BJ (cell line): ENCODE data around the gene ARHGAP42. TPM values are rescaled to one million over a fixed set of nuclear protein-coding genes. Genes with fewer than 3 reads are reported as not detected.

ENCODE experiments used
- CTCF ChIA-PET: fragments of 350-600 bp; formaldehyde crosslinking; extraction: SDS; loops from one replicate; lab custom pipeline; 2021; ENCODE audit warnings: antibody characterized with exemption, inconsistent platforms; lab: Yijun Ruan, JAX
- POLR2A ChIA-PET: fragments of 300-600 bp; sonication (Branson Sonifier 250); formaldehyde crosslinking; extraction: SDS; loops from one replicate; lab custom pipeline; 2021; ENCODE audit warnings: antibody characterized with exemption; lab: Charles Lee
- DNase-seq: peaks from one replicate; pipeline ENCODE4 v3.0.0-alpha.2; 2011; ENCODE audit warnings: low read depth
- H3K27me3 ChIP-seq: 2 replicates; pipeline ENCODE4 v1.6.0; 2011; ENCODE audit warnings: low read length; ENCODE audit not compliant: control insufficient read depth, insufficient read depth
- H3K36me3 ChIP-seq: 2 replicates; pipeline ENCODE4 v1.5.1; 2011; ENCODE audit warnings: low read length; ENCODE audit not compliant: control insufficient read depth, insufficient read depth
- H3K4me3 ChIP-seq: 2 replicates; pipeline ENCODE4 v1.5.1; 2011; ENCODE audit warnings: low read depth, mild to moderate bottlenecking, control low read depth, low read length
- polyA plus RNA-seq: library from polyadenylated mRNA; depleted of rRNA; stranded (reverse); fragments of >200 nt; gene quantifications from 2 replicates; pipeline ENCODE4 v1.2.3, GENCODE V29; 2011
- TF ChIP-seq, protein P1 (sequence below): IDR thresholded peaks from 2 replicates; pipeline ENCODE4 v1.5.1; 2011; ENCODE audit warnings: low read depth, mild to moderate bottlenecking, control low read depth, inconsistent platforms, low read length, moderate library complexity; ENCODE audit not compliant: insufficient read depth

The ARHGAP42 gene
- polyA plus RNA-seq, 1 experiment = 0.76 TPM

GRCh38 chr11:100777103-100777502 is 90.0 kb downstream of the ARHGAP42 start:
- TF ChIP-seq, protein P1, sequence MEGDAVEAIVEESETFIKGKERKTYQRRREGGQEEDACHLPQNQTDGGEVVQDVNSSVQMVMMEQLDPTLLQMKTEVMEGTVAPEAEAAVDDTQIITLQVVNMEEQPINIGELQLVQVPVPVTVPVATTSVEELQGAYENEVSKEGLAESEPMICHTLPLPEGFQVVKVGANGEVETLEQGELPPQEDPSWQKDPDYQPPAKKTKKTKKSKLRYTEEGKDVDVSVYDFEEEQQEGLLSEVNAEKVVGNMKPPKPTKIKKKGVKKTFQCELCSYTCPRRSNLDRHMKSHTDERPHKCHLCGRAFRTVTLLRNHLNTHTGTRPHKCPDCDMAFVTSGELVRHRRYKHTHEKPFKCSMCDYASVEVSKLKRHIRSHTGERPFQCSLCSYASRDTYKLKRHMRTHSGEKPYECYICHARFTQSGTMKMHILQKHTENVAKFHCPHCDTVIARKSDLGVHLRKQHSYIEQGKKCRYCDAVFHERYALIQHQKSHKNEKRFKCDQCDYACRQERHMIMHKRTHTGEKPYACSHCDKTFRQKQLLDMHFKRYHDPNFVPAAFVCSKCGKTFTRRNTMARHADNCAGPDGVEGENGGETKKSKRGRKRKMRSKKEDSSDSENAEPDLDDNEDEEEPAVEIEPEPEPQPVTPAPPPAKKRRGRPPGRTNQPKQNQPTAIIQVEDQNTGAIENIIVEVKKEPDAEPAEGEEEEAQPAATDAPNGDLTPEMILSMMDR = no peak
- ChIA-PET POLR2A (no interaction called here), CTCF (no interaction called here)
- H3K36me3 ChIP-seq = no peaks in the 10 kb centered on the region
- no peak for DNase-seq
- H3K27me3 ChIP-seq = no peaks in the 10 kb centered on the region
- H3K4me3 ChIP-seq = no peak overlapping the region

DNA sequence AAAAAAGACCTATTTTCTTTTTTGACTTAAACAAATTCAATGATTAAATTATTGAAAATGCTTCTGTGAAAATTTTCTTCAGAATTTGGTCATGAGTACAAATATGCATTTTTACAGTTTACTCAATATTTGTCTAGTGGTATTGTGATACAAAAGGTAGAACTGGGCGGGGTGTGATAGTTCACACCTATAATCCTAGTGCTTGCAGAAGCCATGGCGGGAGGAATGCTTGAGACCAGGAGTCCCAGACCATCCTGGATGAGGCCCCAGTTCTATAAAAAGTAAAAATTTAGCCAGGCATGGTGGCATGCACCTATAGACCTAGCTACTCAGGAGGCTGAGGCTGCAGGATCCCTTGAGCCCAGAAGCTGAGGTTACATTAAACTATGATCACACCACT is 90.6 kb downstream of the ARHGAP42 start:
- POLR2A ChIA-PET = interaction anchor here (0.7 kb wide), 1 partner anchor 13 kb away, joined by 3 read pairs; no protein-coding TSS in a partner anchor
- Histone ChIP-seq H3K4me3 (no peak overlapping the region), H3K27me3 (no peaks in the 10 kb centered on the region), H3K36me3 (no peaks in the 10 kb centered on the region)
- TF ChIP-seq, protein P1 = no peak
- CTCF ChIA-PET = interaction anchor here (0.5 kb wide), 1 partner anchor 96 kb away, joined by 3 read pairs; no protein-coding TSS in a partner anchor
- no peak for DNase-seq

DNA sequence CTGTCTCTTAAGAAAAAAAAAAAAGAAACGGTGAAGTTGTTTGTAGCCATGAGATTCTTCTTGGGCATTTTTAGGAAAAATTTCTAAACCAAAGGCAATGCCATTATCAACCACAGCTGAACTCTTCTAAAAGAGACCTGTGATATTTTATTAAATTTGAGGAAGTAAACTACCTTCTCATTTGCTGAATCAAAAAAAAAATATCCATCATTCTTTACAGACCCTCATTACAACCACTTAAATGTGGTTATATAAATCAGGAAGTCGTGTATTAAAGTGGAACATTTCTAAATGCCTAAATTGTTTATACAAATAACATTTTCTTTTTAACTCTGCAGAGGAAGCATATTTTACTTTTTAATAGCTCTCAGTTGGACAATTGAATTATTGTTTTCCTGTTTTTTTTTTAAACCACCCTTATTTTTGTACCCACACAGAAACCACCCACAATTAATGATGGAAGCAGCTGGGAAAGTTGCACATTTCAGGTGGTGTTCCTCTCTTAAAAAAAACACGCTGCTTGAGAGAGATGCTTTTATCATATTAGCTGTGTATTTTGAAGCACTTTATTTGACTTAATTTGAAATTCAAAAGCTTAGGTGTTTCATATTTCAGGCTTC is 91.2 kb downstream of the ARHGAP42 start:
- no peak for DNase-seq
- ChIA-PET CTCF (interaction anchor here (0.5 to 1.0 kb wide), 2 partner anchors 96 to 152 kb away, joined by 3 read pairs; no protein-coding TSS in a partner anchor), POLR2A (interaction anchor here (0.7 kb wide), 1 partner anchor 14 kb away, joined by 3 read pairs; no protein-coding TSS in a partner anchor)

DNA sequence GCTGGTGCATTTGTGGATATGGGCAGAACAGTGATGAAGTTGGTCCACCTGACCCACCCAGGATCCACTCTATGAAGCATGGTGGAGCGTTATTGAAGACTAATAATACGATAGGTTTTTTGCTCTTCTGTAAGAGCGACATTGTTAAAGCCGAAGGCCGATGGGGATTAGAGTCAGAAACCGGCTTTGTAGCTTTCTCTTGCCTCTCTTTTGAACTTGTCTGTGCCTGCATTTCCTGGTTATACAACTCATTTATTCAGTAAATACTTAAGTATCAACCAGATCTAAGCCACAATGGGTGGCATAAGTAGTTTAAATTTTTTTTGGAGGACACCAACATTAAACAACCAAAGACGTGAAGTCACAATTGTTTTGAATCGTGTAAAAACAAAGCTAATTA is 93.4 kb downstream of the ARHGAP42 start:
- POLR2A ChIA-PET = no interaction called here
- CTCF ChIA-PET = no interaction called here

More for the DNA sequence above, 91.2 kb downstream of the ARHGAP42 start:
- TF ChIP-seq, protein P1 = no peak
- no peaks in the 10 kb centered on the region for H3K27me3 ChIP-seq
- no peak overlapping the region for H3K4me3 ChIP-seq
- no peaks in the 10 kb centered on the region for H3K36me3 ChIP-seq

GRCh38 chr11:100785148-100785983 is 98.3 kb downstream of the ARHGAP42 start:
- CTCF ChIA-PET = interaction anchor here (0.7 to 0.9 kb wide), 2 partner anchors 19 to 352 kb away, joined by 3 read pairs; no protein-coding TSS in a partner anchor
- POLR2A ChIA-PET = no interaction called here

More for the DNA sequence above, 93.4 kb downstream of the ARHGAP42 start:
- Histone ChIP-seq H3K4me3 (no peak overlapping the region), H3K36me3 (no peaks in the 10 kb centered on the region), H3K27me3 (no peaks in the 10 kb centered on the region)
- TF ChIP-seq, protein P1 = no peak
- no peak for DNase-seq

More at GRCh38 chr11:100785148-100785983, 98.3 kb downstream of the ARHGAP42 start:
- no peaks in the 10 kb centered on the region for H3K27me3 ChIP-seq
- H3K4me3 ChIP-seq = no peak overlapping the region
- TF ChIP-seq, protein P1 = no peak
- no peaks in the 10 kb centered on the region for H3K36me3 ChIP-seq
- DNase-seq = no peak
